ENCODE data around the gene ENTPD6.

Gene ENTPD6

DNA sequence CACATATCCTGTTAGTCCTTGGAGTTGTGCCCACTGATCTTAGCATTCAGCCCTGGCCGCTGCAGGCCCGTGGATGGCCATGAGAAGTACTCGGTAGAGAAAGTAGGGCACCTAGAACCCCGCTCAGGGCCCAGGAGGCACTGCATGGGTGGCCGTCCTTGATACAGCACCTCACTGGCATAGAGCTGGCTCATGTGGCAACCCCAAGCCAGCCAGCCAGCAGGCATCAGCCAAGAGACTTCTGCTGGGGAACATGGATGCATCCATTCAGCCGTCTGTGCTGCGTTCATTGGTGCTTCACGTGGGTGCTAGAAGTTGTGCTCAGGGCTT, 62.9 kb downstream of the ENTPD6 start:
- no peak overlapping the region for H3K4me3 ChIP-seq (ENCODE audit: low read depth, low read length)
- POLR2A ChIA-PET = interaction anchor here (2.0 kb wide), 1 partner anchor 10 kb away, joined by 8 read pairs; the partner anchor contains the start of gene PYGB
- H3K4me1 ChIP-seq (ENCODE audit: control insufficient read depth, insufficient read depth, low read length) = 0 out of 2 replicates have a peak, but pooled peaks cover 4% of the 10 kb centered on the region
- peaks cover 0 to 29% of the 10 kb centered on the region in 2 experiments; a peak in 1 of 3 replicates for H3K36me3 ChIP-seq (ENCODE audit: control insufficient read depth in 2 of 2, insufficient read depth in 1 of 2, low read length in 2 of 2)
- no peaks in the 10 kb centered on the region for H3K9me3 ChIP-seq (ENCODE audit: control insufficient read depth, insufficient read depth, low read depth, low read length)
- H3K27ac ChIP-seq (ENCODE audit: extremely low read depth, low read depth, low read length) = no peak overlapping the region
- CTCF ChIA-PET = no interaction called here
- TF ChIP-seq WT1 (tag by site-specific recombination; IDR thresholded peaks at IDR 0.05) = no peak
- TF ChIP-seq, protein P1, sequence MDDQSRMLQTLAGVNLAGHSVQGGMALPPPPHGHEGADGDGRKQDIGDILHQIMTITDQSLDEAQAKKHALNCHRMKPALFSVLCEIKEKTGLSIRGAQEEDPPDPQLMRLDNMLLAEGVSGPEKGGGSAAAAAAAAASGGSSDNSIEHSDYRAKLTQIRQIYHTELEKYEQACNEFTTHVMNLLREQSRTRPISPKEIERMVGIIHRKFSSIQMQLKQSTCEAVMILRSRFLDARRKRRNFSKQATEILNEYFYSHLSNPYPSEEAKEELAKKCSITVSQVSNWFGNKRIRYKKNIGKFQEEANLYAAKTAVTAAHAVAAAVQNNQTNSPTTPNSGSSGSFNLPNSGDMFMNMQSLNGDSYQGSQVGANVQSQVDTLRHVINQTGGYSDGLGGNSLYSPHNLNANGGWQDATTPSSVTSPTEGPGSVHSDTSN (CRISPR knock-in tag; IDR thresholded peaks at IDR 0.05) = no peak
- no peak for TF ChIP-seq ZNF302 (tag by site-specific recombination; IDR thresholded peaks at IDR 0.05; ENCODE audit: low read depth)
- no peak for TF ChIP-seq GLIS2 (tag by site-specific recombination; IDR thresholded peaks at IDR 0.05)
- no peak for TF ChIP-seq ZNF600 (tag by site-specific recombination; IDR thresholded peaks at IDR 0.05)
- TF ChIP-seq ZNF560 (tag by site-specific recombination; IDR thresholded peaks at IDR 0.05; ENCODE audit: borderline replicate concordance) = no peak
- TF ChIP-seq, protein P2, sequence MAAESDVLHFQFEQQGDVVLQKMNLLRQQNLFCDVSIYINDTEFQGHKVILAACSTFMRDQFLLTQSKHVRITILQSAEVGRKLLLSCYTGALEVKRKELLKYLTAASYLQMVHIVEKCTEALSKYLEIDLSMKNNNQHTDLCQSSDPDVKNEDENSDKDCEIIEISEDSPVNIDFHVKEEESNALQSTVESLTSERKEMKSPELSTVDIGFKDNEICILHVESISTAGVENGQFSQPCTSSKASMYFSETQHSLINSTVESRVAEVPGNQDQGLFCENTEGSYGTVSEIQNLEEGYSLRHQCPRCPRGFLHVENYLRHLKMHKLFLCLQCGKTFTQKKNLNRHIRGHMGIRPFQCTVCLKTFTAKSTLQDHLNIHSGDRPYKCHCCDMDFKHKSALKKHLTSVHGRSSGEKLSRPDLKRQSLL (tag by site-specific recombination; IDR thresholded peaks at IDR 0.05) = no peak
- TF ChIP-seq KLF16 (tag by site-specific recombination; IDR thresholded peaks at IDR 0.05) = no peak
- TF ChIP-seq, protein P3, sequence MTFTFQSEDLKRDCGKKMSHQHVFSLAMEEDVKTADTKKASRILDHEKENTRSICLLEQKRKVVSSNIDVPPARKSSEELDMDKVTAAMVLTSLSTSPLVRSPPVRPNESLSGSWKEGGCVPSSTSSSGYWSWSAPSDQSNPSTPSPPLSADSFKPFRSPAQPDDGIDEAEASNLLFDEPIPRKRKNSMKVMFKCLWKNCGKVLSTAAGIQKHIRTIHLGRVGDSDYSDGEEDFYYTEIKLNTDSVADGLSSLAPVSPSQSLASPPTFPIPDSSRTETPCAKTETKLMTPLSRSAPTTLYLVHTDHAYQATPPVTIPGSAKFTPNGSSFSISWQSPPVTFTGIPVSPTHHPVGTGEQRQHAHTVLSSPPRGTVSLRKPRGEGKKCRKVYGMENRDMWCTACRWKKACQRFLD (tag by site-specific recombination; IDR thresholded peaks at IDR 0.05) = no peak
- TF ChIP-seq, protein P4, sequence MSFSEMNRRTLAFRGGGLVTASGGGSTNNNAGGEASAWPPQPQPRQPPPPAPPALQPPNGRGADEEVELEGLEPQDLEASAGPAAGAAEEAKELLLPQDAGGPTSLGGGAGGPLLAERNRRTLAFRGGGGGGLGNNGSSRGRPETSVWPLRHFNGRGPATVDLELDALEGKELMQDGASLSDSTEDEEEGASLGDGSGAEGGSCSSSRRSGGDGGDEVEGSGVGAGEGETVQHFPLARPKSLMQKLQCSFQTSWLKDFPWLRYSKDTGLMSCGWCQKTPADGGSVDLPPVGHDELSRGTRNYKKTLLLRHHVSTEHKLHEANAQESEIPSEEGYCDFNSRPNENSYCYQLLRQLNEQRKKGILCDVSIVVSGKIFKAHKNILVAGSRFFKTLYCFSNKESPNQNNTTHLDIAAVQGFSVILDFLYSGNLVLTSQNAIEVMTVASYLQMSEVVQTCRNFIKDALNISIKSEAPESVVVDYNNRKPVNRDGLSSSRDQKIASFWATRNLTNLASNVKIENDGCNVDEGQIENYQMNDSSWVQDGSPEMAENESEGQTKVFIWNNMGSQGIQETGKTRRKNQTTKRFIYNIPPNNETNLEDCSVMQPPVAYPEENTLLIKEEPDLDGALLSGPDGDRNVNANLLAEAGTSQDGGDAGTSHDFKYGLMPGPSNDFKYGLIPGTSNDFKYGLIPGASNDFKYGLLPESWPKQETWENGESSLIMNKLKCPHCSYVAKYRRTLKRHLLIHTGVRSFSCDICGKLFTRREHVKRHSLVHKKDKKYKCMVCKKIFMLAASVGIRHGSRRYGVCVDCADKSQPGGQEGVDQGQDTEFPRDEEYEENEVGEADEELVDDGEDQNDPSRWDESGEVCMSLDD (tag by site-specific recombination; IDR thresholded peaks at IDR 0.05) = no peak
- no peak for TF ChIP-seq ZNF626 (tag by site-specific recombination; IDR thresholded peaks at IDR 0.05)
- TF ChIP-seq ZNF37A (tag by site-specific recombination; IDR thresholded peaks at IDR 0.05) = no peak
- no peak for TF ChIP-seq ZNF132 (tag by site-specific recombination; IDR thresholded peaks at IDR 0.05; ENCODE audit: borderline replicate concordance)
- no peak for TF ChIP-seq ZNF221 (tag by site-specific recombination; IDR thresholded peaks at IDR 0.05; ENCODE audit: borderline replicate concordance)
- no peak for TF ChIP-seq ZBTB8A (tag by site-specific recombination; IDR thresholded peaks at IDR 0.05)
- TF ChIP-seq ZNF514 (tag by site-specific recombination; IDR thresholded peaks at IDR 0.05) = no peak

DNA sequence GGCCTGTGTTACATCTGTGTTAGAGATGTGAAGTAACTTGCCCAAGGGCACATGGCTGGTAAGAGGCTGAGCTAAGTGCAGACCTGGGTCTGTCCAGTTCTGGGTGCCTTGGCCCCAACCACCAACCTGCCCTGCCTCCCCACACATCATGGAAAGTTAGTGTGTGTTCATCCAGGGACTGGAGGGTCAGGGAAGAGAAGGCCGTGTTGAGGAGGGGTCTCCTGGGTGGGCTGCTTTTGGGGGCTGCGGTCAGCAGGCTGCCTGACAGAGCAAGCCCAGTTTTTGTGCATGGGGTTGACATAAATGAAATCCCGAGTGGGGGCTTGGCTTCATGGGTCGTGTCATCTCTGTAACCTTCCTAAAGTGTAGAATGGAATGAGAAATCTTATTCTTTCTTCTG, 63.3 kb downstream of the ENTPD6 start:
- Histone ChIP-seq H3K9me3 (ENCODE audit: control insufficient read depth, insufficient read depth, low read depth, low read length) (no peaks in the 10 kb centered on the region), H3K4me3 (ENCODE audit: low read depth, low read length) (no peak overlapping the region), H3K4me1 (ENCODE audit: control insufficient read depth, insufficient read depth, low read length) (0 out of 2 replicates have a peak, but pooled peaks cover 4% of the 10 kb centered on the region), H3K27ac (ENCODE audit: extremely low read depth, low read depth, low read length) (no peak overlapping the region), H3K36me3 (ENCODE audit: control insufficient read depth in 2 of 2, insufficient read depth in 1 of 2, low read length in 2 of 2) (peaks cover 0 to 29% of the 10 kb centered on the region in 2 experiments; a peak in 1 of 3 replicates)
- CTCF ChIA-PET = no interaction called here
- POLR2A ChIA-PET = no interaction called here
- TF ChIP-seq SETDB1 (IDR thresholded peaks at IDR 0.05; ENCODE audit: insufficient read length, low read length) (no peak), ZNF664 (tag by site-specific recombination; IDR thresholded peaks at IDR 0.05) (no peak), ZSCAN16 (tag by site-specific recombination; IDR thresholded peaks at IDR 0.05) (no peak), GLI4 (tag by site-specific recombination; IDR thresholded peaks at IDR 0.05) (no peak), SP7 (tag by site-specific recombination; IDR thresholded peaks at IDR 0.05) (no peak), ZNF585B (tag by site-specific recombination; IDR thresholded peaks at IDR 0.05) (no peak), ZNF391 (tag by site-specific recombination; IDR thresholded peaks at IDR 0.05; ENCODE audit: borderline replicate concordance, low read depth) (no peak), FEZF1 (tag by site-specific recombination; IDR thresholded peaks at IDR 0.05) (no peak)
- TF ChIP-seq, protein P5, sequence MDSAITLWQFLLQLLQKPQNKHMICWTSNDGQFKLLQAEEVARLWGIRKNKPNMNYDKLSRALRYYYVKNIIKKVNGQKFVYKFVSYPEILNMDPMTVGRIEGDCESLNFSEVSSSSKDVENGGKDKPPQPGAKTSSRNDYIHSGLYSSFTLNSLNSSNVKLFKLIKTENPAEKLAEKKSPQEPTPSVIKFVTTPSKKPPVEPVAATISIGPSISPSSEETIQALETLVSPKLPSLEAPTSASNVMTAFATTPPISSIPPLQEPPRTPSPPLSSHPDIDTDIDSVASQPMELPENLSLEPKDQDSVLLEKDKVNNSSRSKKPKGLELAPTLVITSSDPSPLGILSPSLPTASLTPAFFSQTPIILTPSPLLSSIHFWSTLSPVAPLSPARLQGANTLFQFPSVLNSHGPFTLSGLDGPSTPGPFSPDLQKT (IDR thresholded peaks at IDR 0.05; ENCODE audit: borderline replicate concordance, low read depth, low read length) = no peak
- TF ChIP-seq, protein P1 (CRISPR knock-in tag; IDR thresholded peaks at IDR 0.05) = no peak
- TF ChIP-seq, protein P6, sequence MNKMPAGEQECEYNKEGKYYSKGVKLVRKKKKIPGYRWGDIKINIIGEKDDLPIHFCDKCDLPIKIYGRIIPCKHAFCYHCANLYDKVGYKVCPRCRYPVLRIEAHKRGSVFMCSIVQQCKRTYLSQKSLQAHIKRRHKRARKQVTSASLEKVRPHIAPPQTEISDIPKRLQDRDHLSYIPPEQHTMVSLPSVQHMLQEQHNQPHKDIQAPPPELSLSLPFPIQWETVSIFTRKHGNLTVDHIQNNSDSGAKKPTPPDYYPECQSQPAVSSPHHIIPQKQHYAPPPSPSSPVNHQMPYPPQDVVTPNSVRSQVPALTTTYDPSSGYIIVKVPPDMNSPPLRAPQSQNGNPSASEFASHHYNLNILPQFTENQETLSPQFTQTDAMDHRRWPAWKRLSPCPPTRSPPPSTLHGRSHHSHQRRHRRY (tag by site-specific recombination; IDR thresholded peaks at IDR 0.05) = no peak

Data from HEK293 (cell line).